HS-27A (cell line): ENCODE measurements around the gene CYP27A1.
"Not testable (repeated sequence)": the region's sequence is repeated elsewhere in the genome, so short reads cannot be mapped to it uniquely, and the experiment has no call there.

ENCODE experiments used
- DNase-seq: peaks from one replicate; pipeline ENCODE4 v3.0.0-alpha.2; 2012; ENCODE audit warnings: low read depth, missing footprints

Gene CYP27A1

GRCh38 chr2:218831378-218831990, 49.5 kb downstream of the CYP27A1 start, which contains the start of gene PRKAG3:
PRKAG3 (minus strand) TSS chr2:218831803.
- DNase-seq = no peak

GRCh38 chr2:218832081-218832480, 50.1 kb downstream of the CYP27A1 start:
- no peak for DNase-seq

GRCh38 chr2:218832520-218832919, 50.6 kb downstream of the CYP27A1 start:
- peak; percentile 17 for DNase-seq

- DNase-seq = no peak
Observed at GRCh38 chr2:218833023-218833609, 51.2 kb downstream of the CYP27A1 start.

GRCh38 chr2:218834685-218835084, 52.7 kb downstream of the CYP27A1 start:
- no peak for DNase-seq

- DNase-seq = no peak
Observed at GRCh38 chr2:218837495-218837894, 55.5 kb downstream of the CYP27A1 start.

- DNase-seq = no peak
Observed at GRCh38 chr2:218839430-218839829, 57.5 kb downstream of the CYP27A1 start.

GRCh38 chr2:218839888-218840287, 57.9 kb downstream of the CYP27A1 start:
- no peak for DNase-seq

GRCh38 chr2:218844334-218844733, 62.4 kb downstream of the CYP27A1 start:
- DNase-seq = not testable (repeated sequence)

GRCh38 chr2:218846963-218847362, 65.0 kb downstream of the CYP27A1 start:
- DNase-seq = not testable (repeated sequence)

GRCh38 chr2:218849721-218850120, 67.8 kb downstream of the CYP27A1 start:
- DNase-seq = no peak

GRCh38 chr2:218850796-218851195, 68.8 kb downstream of the CYP27A1 start:
- no peak for DNase-seq

- DNase-seq = no peak
Observed at GRCh38 chr2:218851286-218851685, 69.3 kb downstream of the CYP27A1 start.

- DNase-seq = no peak
Observed at GRCh38 chr2:218852911-218853667, 71.1 kb downstream of the CYP27A1 start.

- DNase-seq = no peak
Observed at GRCh38 chr2:218853766-218854165, 71.8 kb downstream of the CYP27A1 start.

- no peak for DNase-seq
Observed at GRCh38 chr2:218854860-218855259, 72.9 kb downstream of the CYP27A1 start.

GRCh38 chr2:218855305-218856166, 73.6 kb downstream of the CYP27A1 start:
- no peak for DNase-seq

- DNase-seq = no peak
Observed at GRCh38 chr2:218856167-218856895, 74.4 kb downstream of the CYP27A1 start.

- no peak for DNase-seq
Observed at GRCh38 chr2:218856896-218857243, 74.9 kb downstream of the CYP27A1 start.

- DNase-seq = no peak
Observed at GRCh38 chr2:218857371-218858137, 75.6 kb downstream of the CYP27A1 start.

- no peak for DNase-seq
Observed at GRCh38 chr2:218858138-218858445, 76.1 kb downstream of the CYP27A1 start.
